Activated CD8-positive, alpha-beta memory T cell treated with anti-CD3 and anti-CD28 coated beads for 24 hours (primary cell): ENCODE measurements around the gene ALKBH8.
"Not testable (repeated sequence)": the region's sequence is repeated elsewhere in the genome, so short reads cannot be mapped to it uniquely, and the experiment has no call there.

ENCODE experiments used
- DNase-seq: peaks from one replicate; pipeline ENCODE4 v3.0.0-alpha.2; 2020

ALKBH8 gene, protein sequence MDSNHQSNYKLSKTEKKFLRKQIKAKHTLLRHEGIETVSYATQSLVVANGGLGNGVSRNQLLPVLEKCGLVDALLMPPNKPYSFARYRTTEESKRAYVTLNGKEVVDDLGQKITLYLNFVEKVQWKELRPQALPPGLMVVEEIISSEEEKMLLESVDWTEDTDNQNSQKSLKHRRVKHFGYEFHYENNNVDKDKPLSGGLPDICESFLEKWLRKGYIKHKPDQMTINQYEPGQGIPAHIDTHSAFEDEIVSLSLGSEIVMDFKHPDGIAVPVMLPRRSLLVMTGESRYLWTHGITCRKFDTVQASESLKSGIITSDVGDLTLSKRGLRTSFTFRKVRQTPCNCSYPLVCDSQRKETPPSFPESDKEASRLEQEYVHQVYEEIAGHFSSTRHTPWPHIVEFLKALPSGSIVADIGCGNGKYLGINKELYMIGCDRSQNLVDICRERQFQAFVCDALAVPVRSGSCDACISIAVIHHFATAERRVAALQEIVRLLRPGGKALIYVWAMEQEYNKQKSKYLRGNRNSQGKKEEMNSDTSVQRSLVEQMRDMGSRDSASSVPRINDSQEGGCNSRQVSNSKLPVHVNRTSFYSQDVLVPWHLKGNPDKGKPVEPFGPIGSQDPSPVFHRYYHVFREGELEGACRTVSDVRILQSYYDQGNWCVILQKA

DNA sequence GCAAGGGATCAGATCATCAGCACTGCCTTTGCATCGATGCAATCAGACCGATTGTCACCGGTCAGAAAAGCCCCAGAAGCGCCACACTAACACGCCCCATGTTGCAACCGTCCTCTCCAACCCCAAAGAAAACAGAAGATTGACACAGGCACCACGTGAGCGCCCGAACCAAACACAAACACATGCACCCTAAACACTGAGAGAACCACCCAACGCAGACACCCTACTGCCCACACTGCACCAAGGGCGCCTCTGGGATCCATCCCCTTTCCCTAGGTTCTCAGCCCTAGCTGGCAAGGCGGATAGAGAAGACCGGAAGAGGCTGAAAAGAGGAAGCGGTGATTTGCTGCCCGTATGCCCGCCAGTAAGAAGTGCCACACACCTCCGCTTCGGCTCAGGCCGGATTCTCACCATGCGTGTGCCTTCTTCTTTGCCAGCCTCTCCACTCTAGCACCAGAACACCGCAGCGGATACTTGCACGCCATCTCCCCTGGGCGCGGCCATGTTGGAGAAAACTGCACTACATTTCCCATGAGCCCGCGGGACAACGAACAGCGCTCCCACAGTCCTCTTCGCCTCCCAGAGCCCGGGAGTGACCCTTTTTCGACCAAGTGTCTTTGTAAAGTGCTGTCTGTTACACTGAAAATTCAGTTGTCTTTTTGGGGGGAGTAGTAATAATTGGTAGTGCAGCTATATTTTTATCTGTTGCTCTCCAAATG is at the start of gene ALKBH8:
Gene ALKBH8 (minus strand): TSS at position 517 of the 719 bp plus-strand sequence. CDS start 4,842 bp downstream, outside the sequence.
- DNase-seq: peak; percentile 88

DNA sequence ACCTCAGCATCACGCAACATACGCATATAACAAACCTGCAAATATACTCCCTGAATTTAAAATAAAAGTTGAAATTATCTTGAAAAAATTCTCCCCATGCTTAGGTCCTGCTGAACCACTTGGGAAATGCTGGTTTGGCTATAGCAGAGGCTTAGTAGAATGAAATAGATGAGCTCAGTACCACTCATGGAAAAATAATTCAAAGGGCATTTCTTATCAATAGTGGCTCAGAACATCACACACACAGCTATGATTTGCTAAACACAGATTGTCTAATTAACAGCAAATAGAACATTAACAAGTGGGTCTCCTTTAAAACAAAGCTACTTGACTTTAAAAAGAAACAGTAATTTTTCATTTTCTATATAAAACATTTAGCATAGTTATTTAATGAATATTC is 46.9 kb upstream of the ALKBH8 start:
- no peak for DNase-seq

DNA sequence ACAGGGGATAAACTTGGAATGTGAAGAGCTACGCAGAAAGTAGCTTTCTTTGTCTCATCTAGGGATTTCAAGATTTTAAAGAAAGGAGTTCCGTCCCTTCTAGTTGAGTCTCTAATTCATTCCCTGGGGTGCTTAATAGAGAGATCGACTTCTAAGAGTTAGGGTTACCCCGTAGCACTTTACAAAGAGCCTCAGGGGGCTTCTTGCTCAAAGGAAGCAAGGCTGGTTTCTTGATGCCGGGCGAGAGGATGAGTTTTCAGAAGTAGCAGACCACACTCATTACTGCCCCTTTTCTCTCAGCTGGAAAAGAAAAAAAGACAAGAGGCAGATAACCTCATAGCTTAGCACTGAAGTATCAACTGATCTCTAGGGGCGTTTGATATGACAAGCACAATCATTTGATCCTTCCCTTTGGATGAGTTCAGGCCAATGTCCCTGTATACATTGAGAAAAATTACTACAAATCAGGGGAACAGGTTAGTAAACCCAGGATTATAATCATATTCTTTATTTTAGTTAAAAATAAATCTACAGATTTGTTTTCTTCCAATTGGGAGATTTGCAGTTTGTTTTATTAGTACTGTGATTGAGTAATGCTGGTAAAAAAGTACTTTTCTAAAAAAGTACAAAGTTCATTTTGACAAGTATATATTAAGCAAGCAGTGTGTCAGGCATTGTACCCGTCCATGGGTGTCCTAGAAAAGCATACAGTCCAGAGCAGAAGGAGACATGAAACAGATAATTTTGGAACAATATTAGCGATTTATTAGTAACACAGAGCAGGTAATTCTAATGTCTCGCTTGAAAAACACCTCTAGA is 44.1 kb upstream of the ALKBH8 start:
- DNase-seq: no peak

DNA sequence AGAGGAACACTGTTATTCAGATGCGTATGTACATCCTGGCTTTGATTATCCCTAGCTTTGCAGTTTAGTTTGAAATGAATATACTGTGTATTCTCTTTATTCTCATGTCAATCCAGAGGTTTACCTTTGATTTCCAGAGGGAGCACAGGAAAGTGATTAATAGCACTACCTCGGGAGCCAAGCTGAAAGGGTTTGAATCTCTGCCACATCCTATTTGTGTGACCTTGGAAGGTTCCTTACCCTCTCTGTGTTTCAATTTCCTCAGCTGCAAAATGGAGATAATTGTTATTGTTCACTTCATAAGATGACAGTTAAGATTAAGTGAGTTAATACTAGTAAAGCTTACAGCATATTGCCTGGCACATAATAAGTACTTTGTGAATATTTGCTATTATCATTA is 43.3 kb upstream of the ALKBH8 start:
- DNase-seq: no peak

DNA sequence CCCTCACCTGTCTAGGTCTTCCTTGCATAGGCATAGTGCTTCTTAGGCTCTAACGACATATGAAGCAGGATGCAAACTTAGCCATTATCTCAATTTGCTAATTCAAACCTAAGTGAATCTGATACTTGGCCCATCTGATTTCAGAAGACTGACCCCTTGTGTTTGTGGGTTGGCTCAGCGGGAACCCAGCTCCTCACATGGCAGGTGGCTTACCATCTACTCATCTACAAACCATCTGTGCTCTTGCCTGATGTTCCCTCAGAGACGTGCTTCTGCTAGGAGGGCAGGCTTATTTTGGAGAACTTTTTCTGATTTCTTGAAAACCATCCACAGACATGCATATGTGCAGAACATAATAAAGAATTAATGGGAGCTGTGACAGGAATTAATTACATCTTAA is 40.6 kb upstream of the ALKBH8 start:
- no peak for DNase-seq

DNA sequence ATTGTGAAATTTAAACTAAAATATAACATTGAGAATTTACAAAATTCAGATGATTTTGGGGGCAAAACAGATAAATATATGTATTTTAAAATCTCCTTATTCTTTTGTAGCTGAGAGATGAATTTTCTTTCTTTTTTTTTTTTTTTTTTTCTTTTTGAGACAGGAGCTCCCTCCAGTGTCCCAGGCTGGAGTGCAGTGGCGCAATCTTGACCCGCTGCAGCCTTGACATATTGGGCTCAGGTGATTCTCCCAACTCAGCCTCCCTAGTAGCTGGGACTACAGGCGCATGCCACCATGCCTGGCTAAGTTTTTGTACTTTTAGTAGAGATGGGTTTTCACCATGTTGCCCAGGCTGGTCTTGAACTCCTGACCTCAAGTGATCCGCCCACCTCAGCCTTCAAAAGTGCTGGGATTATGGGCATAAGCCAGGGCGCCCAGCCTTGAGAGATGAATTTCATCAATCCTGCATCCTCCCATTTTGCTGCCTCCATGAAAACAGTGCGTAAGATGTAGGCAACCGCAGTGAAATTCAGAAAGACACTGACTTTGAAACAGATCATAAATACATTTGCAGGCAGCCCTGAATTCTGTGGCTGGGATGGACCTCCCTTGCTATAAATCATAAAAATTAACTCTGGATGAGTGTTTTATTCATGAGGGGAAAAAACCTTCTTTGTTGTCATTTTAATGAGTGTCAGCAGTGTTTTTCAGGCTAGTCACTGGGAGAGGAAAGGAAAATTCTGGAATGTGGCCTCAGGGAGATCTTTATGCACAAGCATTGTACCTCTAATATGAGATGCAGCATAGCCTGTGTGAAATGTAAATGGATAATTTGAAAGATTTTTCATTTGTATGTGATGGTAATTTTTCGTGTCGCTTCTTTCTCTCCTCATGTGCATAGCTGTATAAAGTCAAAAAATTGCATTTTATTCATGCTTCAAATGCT is 39.8 kb upstream of the ALKBH8 start:
- no peak for DNase-seq

DNA sequence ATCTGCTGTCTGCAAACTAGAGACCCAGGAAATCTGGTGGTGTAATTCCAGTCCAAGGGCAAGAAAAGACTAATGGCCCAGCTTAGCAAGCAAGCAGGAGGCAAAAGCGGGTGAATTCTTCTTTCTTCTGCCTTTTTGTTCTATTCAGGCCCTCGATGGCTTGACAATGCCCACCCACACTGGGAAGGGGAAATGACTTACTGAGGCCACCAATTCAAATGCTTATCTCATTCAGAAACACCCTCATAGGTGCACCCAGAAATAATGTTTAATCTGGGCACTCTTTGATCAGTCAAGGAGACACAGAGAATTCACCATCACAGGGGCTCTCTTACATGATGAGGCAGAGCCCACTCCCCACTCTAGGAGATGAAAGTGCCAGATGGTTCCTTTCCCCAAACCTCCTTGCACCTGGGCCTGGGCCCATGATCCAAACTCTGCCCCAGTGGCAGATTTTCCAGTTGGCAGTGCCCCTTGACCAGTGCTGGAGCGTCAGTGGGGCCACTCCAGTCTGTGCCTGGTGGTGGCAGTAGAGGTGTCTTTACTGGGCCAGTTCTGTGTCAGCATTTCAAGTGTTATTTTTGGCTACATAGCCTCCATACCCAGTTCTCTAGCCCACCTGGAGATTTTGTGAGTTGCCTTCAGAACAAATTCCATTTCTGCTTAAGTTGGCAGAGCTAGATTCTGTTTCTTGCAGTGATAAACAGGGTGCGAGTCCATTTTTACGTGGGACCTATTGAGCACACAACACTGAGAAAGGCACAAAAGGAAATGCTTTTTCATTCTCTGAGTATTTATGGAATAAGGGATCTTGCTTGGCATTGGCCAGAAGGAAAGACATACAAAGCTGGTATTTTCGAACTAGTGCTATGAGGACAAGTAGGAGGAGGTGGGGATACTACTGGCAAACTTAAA is 32.9 kb upstream of the ALKBH8 start:
- DNase-seq: no peak

DNA sequence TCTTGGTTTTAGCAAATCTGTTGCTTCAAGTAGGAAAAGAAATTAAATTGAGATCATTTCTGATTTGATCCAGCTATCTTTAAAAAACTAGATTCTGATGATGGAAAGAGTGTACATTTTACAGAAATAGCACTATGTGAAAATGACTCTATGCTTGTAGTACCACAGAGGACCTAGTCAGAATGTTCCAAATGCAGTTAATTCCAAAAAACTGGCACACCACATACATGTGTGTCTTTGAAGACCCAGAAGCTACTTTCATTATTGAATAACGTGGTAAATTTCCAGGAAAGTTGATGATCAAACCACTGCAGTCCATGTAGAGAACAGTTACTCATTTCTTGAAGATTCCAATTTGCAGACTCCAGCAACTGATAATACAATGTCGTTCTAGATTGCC is 29.2 kb upstream of the ALKBH8 start:
- no peak for DNase-seq

DNA sequence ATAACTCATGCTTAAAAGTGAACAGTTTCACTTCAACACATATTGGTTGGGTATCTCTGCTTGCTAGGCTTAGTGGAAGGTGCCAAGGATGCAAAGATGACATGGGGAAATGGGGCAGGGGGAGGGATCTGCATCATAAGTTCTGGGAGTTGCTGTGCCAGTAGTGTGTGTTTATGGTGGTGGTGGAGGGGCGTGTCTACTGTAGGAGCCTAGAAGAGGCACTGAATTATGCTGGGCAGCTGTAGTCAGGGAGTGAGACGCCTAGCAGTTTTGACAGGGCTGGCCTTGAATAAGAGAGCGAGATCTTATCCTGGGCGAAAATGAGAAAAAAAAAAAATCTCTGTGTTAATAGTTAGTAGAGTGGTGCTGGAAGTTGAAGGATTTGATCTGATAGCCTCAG is 28.4 kb upstream of the ALKBH8 start:
- no peak for DNase-seq

DNA sequence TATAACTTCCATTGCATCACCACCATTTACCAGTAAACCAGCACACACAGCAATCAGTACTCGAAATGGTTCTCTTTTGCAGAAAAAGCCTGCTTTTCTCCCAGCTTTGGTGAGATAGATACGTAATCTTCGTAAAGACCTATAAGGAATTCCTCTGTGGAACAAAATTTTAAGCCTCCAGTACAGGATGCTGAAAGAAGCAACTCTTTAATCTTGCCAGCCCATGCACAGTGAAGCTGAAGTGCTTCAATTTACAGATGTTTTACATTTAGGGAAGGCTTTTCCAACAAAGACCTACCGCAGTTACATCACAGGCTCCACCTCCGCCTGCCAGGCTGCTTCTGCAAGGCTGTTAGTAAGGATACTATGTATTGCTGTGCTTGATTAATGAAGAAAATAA is 27.3 kb upstream of the ALKBH8 start:
- no peak for DNase-seq

DNA sequence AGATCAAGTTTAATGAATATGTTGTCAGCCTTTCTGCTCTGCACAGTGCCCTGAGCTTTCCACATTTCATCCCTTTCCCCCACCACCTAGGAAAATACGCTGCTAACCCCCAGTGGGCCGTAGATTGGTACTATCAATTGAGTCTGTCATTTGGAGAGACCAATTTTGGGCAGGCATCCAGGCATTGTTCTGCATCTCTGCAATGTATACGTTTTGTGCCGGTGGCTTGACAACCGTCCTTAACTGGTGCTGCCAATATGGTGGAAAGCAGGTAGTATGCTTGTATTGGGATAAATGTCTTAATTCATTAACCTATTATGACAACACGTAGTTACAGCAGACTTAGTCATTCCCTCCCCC is 26.7 kb upstream of the ALKBH8 start:
- DNase-seq: peak; percentile 64

DNA sequence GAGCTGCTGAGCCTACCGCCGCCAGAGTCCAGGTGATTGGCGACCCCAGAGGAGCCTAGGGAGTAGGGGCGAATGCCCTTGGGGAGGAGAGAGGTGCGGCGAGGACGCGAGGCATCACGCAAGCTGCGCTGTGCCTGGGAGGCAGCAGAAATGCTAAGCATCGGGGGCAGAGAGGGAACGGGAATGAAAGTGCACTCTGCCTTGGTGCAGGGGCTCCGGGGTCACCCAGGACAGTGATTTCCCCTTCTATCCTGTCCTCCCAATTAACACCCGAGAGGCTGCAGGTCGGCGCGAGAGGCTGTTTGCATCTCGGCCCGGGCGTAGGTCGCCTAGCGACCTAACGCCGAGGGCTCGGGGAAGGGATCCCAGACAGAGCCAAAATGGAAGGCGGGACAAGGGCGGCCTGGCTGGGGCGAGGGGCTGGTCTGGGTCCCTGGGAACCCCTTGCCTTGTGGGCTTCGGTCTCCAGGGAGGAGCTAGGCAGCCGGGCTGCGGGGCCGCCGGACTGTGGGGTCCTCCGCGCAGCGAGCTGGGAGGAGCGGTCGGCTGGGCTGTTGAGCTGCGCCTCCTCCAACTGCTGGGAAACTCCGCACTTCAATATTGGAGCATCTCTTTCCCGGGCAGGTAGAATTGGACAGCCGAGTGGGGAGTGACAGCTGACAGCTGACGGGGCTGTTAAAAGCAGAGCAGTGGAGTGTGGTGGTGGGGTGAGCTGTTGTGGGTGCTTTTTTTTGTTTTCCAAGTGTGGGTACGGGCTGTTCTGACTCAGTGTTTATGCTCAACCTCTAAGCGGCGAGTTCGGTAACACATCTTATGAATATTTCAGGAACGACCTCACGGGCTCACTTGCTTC is 26.1 kb upstream of the ALKBH8 start:
- DNase-seq: peak; percentile 71

DNA sequence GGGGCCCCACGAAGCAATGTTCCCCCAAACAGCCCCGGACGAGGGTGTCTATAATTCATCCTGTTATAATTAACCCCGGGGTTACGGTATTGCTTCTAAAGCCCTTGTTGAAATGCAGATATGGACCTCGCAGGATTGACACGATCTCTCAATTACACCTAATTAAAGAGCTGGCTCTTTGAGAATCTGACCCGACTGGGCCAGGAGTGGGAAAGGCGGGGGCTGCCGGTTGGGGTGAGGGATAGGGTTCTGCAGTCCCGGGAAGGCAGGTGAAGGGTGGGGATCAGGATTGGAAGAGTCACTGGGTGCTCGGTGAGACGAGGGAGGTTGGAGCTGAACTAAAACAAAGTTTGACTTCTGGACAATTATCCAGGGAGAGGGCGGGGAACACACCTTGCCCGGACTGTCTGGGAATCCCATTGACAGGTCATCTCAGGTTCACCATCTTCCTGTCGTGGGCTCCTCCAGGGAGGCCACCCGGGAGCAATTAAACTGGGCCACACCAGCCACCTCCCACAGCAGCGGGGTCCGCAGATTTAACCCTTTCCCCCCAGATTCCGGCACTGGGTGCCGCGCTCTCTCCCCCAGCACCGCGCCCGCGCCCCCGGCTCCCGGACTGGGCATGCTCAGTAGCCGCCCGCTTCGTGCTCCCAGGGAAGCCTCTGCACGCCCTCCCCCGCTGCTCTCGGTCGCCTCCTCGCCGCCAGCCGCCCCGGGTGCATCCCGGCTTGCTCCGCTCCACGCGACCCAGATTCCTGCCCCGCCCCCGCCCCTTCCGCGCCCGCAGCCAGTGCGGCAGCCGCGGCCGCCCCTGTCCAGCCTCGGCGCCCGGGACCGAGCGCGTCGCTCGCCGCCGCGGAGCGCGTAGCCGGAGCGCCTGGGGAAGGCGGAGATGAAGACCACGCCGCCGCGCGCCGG is 25.2 kb upstream of the ALKBH8 start, which contains the start of gene ELMOD1:
Gene ELMOD1 (plus strand): TSS at position 688 of the 918 bp plus-strand sequence. CDS start 27,043 bp downstream, outside the sequence.
- DNase-seq: peak; percentile 62

DNA sequence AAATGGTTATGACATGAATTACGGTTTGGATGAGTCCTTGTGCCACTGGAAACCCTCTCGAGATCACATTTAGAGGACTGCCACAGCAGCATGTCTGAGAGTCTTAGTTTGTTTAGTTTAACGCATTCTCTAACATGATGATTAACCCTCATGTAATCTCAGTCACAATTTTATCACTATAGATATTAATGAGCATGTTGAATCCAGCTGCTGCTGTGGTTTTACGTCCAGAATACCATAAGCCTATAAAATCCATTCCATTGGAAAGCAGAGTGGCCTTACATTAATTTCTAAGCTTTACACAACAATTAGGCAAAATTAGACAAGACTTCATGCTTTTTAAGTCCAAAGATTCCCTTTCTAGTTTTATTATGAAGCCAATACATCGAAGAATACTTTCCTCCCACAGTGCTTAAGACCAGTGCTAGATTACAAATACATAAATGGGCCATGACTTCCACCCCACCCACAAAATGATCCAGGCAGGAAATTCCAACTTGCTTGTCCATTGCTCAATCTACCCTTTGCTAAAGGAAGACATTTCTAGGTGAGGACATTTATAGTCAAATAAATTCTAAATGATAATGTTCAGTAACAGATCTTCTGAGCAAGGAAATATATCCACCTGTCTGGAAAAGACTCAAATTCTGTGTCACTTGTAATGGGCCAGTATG is 21.9 kb upstream of the ALKBH8 start:
- no peak for DNase-seq

DNA sequence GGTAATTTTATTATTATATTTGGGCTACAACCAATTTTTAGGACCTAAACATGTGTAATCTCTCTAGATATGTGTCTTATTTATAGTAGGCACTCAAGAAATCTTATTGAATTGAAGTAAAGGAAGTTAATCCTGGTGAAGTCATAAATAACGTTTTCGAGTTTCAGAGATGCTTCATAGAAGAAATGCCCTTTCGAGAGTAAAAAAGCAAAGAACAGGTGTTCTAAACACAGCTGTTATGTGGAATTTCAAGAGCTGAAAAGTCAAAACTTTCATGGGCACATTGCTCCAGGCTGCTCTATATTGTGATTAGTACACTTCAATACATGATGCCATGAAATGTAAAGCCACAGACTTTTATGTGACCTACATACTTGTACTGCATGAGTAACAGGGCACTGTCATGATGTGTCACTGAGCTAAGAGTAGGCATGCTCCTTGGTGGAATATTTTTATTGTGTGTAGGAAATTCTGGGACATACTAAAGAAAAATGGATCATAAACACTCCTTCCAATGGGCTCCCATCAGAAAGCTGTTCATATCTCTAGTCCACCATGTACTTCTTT is 18.2 kb upstream of the ALKBH8 start:
- no peak for DNase-seq

DNA sequence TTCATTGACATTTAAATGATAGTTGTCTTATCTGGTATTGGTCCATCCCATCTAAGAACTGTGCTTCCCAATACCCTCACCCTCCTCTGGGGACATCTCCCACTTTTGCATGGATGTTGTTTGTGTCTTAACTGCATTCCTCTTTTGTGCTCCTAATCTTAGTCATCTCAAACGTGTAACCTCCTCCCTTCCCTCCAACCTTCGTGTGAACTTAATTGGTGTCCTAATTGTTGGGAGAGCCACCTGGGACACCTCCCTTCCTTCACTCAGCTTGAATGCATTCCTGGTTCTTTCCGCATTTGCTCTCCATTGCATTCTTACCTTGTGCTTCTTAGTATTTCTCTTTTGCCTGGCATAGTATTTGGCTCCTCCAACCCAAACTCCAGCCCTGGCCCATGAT is 15.6 kb upstream of the ALKBH8 start:
- no peak for DNase-seq

DNA sequence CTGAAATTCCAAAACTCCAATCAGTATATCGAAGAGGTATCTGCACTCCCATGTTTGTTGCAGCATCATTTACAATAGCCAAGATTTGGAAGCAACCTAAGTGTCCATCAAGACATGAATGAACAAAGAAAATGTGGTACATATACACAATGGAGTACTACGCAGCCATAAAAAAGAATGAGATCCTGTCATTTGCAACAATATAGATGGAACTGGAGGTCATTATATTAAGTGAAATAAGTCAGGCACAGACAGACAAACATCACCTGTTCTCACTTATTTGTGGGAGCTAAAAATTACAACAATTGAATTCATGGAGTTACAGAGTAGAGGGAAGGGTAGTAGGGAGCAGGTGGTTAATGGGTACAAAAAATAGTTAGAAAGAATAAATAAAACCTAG is 13.6 kb upstream of the ALKBH8 start:
- DNase-seq: not testable (repeated sequence)

DNA sequence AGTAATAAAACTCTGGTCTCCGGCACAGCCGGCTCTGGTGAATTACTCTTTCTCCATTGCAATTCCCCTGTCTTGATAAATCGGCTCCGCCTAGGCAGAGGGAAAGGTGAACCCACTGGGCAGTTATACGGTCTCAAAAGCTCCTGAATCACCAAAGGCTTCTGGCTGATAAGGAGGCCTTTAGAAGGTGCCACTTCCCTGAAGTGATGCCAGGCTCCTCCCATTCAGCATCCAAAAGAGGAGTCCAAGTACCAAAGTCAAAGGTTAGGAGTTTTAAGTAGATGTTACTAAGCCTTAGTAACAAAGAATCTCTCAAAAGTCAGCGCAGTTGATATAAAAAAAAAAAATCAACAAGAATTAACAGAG is 11.8 kb upstream of the ALKBH8 start:
- no peak for DNase-seq
